ENCODE data around the gene SEPTIN8.
A peak's percentile ranks its signal among the peaks of the same experiment; 100 is the strongest.

SEPTIN8 gene

GRCh38 chr5:132762246-132763000 lies 14.6 kb downstream of the SEPTIN8 start:
- no peak for DNase-seq

DNA sequence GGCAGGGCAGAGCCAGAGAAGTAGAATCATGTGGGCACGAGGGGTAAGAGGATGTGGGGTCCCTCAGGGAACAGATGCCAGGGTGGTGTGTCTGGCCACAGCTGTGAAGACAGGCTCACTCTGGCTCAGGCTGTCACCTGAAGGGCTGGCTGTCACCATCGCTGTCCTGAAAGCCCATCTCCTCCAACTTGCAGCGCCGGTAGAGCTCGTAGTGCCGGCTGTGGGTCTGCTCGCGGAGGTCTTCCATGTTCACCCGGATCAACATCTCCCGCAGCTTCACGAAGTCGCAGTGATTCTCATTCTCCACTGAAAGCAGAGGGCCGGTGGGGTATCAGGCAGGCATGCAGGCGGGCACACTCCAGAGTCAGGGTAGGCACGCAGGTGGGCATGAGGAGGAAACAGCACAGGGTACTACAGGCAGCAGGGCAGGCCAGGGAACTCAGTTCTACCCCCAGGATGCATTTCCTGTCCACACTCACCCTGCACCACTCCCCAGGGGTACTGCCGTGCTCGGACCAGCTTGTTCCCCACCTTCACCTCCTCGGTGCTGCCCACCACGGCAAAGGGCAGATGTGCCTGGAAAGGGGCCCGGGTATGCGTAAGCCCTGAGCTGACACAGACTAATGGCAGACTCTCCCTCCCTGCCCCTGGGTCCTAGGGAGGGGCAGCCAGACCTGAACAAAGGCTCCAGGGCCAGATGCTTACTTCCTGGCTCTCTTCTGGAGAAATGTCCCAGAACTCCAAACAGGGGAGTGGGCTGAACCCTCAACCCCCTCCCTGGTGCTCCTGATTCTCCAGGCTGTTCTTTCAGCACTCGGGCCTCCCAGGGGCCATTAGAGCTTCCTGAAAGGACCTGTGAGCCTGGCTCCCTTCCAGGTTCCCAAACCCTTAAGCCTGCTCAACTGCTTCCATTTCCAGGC lies 15.5 kb downstream of the SEPTIN8 start:
- no peak for DNase-seq

- no peak for DNase-seq
These were observed 16.3 kb downstream of the SEPTIN8 start for GRCh38 chr5:132760601-132761317.

DNA sequence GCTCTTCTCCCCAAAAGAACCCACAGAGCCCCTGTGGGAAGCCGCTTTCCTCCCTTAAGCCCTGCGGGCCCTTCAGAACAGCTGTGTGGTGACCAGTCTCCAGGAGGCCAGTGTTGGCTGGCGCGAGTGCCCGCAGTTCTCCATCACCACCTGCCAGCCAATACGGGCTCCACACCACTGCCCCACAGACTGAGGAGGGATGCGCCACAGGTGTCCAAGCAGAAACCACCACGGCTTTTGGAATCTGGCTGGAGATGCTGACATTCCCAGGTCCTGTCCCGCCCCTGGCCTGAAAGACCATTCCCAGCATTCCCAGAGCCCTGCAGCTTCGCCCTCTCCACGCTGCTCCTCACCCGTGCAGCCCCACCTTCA lies 17.0 kb downstream of the SEPTIN8 start:
- DNase-seq, result no peak

GRCh38 chr5:132759114-132760048 lies 17.7 kb downstream of the SEPTIN8 start:
- no peak for DNase-seq

- DNase-seq, result no peak
These were observed 18.6 kb downstream of the SEPTIN8 start for GRCh38 chr5:132758451-132758850.

- DNase-seq, result no peak
These were observed 20.5 kb downstream of the SEPTIN8 start for GRCh38 chr5:132756542-132756941.

GRCh38 chr5:132754947-132755346 lies 22.1 kb downstream of the SEPTIN8 start:
- no peak for DNase-seq

DNA sequence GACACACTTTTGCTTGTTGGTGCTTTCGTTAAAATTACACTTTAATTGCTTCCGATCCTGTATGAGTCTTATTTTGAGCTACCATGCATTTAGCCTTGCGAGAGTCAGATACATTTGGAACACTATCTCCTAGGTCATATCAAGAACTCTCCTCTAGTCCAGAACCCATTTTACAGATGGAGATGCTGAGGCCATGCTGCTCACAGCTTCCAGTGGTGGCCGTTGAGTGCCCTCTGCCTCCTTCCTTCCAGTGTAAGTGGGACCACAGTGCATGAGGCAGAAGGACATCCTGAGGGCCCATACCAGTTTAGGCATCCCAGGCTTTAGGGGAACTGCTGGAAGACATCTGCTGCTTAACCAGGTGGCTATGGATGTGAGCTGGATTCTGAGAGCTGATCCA lies 22.9 kb downstream of the SEPTIN8 start:
- DNase-seq, result no peak

- no peak for DNase-seq
These were observed 23.7 kb downstream of the SEPTIN8 start for GRCh38 chr5:132753135-132753987.

GRCh38 chr5:132752581-132753125 lies 24.4 kb downstream of the SEPTIN8 start:
- no peak for DNase-seq

DNA sequence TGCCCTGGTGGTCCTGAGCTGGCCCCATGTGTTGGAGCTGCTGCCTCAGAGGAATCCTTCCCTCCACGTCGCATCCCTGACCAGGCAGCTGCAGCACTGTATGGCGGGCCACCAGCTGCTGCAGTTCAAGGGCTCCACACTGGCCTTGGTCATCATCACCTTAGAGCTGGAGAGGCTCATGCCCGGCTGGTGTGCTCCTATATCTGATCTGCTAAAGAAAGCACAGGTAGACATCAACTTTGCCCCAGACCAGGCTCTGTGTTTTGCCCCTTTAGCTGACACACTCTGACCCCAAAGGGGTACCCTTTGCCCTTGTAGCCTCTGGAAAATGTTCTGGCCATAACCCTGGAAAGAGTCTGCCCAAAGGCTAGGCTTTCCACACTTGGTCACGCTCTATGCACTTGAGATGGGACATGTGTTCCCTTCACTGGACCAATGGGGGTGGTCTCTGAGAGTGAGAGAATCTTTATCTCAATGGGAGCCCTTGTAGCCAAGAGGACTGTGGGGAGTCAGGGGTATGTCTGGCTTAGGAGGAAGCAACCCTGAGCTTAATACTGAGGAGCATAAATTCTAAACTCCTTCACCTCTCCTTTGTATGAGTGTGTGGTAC lies 25.0 kb downstream of the SEPTIN8 start:
- no peak for DNase-seq

GRCh38 chr5:132751444-132751843 lies 25.6 kb downstream of the SEPTIN8 start:
- no peak for DNase-seq

DNA sequence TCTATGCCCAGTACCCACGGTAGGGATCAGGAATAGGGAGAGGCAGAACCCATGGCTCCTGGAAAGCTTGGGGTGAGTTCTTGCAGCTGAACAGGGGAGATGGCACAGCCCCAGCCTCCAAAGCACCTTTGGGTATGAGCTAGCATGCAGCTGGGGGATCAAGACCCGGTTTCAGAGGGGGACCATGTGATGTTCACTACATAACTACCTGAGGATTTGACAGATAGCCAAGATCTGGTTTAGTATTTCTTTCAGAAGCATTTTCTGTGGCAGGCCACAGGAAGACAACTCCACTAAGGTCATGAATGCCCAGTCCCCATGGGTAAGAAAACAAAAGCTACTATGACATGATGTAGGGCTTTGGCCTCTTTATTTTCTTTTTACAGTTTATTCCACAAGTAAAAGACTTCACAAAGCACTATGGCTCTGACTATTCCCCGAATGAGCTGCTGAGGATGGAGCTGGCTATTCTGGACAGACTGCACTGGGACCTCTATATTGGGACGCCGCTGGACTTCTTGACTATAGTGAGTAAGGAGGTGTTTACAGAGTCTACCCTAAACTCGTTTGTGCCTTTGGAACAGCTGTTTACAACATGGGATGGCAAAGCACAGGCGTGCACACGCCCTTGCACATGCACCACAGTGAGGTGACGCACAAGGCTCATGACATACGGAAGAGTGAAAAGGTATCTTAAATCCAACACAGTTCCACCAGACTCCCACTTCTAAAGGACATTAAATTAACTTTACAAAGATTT lies 26.4 kb downstream of the SEPTIN8 start:
- DNase-seq, result no peak

GRCh38 chr5:132749506-132749905 lies 27.5 kb downstream of the SEPTIN8 start:
- no peak for DNase-seq

DNA sequence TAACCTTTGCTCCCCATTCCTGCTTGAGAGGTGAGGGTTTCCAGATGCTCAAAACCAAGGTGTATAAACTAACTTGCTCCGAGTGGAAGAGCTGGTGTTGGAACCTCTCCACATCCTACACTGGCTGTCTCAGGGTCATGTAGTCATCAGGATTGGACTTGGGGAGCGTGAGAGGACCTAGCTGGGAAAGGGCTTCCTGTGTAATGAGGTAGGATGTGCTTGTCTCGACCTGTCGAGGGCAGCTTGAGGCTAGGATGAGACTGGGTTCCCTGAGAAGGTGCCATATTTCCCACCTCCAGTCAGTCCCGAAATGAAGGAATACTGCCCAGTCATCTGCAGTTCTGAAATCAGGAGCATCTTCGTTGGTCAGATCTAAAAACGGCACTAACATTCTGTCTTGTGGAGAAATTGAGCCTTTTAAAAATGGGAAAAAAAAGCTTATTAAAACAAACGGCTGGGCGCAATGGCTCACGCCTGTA lies 28.5 kb downstream of the SEPTIN8 start:
- no peak for DNase-seq

DNA sequence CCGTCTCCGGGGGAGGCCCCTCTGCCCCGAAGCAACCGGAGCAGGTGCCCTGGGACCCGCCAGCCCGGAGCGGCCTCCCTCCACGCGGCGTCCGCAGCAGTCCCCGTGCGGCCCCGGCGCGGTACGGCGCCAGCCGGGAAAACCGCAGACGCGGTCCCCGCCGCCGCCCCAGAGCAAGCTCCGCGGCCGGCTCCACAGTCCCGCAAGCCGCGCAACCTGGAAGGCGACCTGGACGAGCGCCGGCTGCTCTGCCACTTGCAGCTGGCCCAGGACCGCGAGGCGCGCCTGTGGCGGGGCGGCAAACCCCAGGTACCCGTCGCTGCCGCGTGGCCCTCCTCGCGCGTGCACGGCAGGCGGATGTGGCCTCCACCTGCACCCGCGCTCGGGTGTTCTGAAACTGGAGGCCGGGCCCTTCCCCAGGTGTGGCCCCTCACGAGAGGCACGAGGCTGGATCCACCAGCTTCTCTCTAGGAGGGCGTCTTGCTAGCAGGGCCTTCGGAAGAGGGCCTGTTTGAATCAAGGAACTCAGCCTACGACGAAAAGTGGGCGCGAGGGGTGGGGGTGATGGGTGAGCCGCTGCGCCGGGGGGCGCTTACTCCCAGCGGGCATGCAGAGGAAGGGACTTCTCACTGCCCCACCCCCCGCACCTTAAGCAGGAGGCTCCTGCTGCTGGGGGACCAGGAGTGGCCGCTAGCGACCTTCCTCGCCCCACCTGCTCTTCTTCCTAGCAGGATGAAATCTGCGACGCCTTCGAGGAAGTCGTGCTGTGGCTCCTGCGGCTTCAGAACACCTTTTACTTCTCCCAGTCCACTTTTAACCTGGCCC lies 29.2 kb downstream of the SEPTIN8 start:
- DNase-seq, result peak; percentile 41

GRCh38 chr5:132746954-132747615 lies 30.0 kb downstream of the SEPTIN8 start, which contains the start of gene CCNI2:
Gene CCNI2, plus strand, starts transcription at chr5:132747426. Its CDS starts 70 bp downstream, at chr5:132747496.
- DNase-seq, result peak; percentile 56

Data from activated gamma-delta T cell treated with Interleukin-2 at 50 U/mL for 16 hours (primary cell).